GM12878 (cell line): ENCODE results near the gene PDE7B. TPM values are rescaled to one million over a fixed set of nuclear protein-coding genes. Genes with fewer than 3 reads are reported as not detected.

Experiments
- ATAC-seq: fragments of 200-7000 bp; cut with Tn5 transposase; 3 replicates; pipeline ENCODE4 v1.9.1; 2020; ENCODE audit warnings: mild to moderate bottlenecking, moderate library complexity
- BruUV-seq: library from RNA; stranded (reverse); fragments of 400-500 nt; replicated peaks from 2 replicates; lab custom pipeline; 2021; lab: Mats Ljungman, UMichigan
- CTCF ChIA-PET: fragments of 300-600 bp; sonication (Branson Sonifier 250); formaldehyde crosslinking; extraction: SDS; loops from one replicate; lab custom pipeline; 2021; ENCODE audit warnings: inconsistent platforms; lab: Yijun Ruan, JAX
- POLR2A ChIA-PET: fragments of 350-600 bp; formaldehyde crosslinking; extraction: SDS; loops from one replicate; lab custom pipeline; 2021; ENCODE audit warnings: inconsistent platforms; lab: Charles Lee
- RAD21 ChIA-PET: fragments of 300-600 bp; sonication (Branson Sonifier 250); formaldehyde crosslinking; loops from one replicate; lab custom pipeline; 2023; ENCODE audit warnings: antibody characterized with exemption; ENCODE audit not compliant: unreplicated experiment; lab: Charles Lee
- SMC1A ChIA-PET: fragments of 300-600 bp; sonication (Branson Sonifier 250); formaldehyde crosslinking; loops from one replicate; lab custom pipeline; 2023; ENCODE audit not compliant: unreplicated experiment, uncharacterized antibody; lab: Charles Lee
- DNase-seq: peaks from one replicate; pipeline ENCODE4 v3.0.0-alpha.2; 2011; ENCODE audit warnings: low read depth, low spot score
- FAIRE-seq: peaks from 3 replicates; lab custom pipeline; 2011; peaks lifted over from hg19 to GRCh38; lab: Jason Lieb, UNC
- H2AFZ ChIP-seq: 2 replicates; pipeline ENCODE4 v1.6.0; 2011; ENCODE audit warnings: low read depth, low read length, control low read depth; ENCODE audit not compliant: control insufficient read depth
- H3K27ac ChIP-seq: 2 replicates; pipeline ENCODE4 v1.5.1; 2011; ENCODE audit warnings: control low read depth; ENCODE audit not compliant: control insufficient read depth, insufficient read depth
- H3K27me3 ChIP-seq, 2 experiments: replicated peaks in 1 of 2; 2 replicates each; pipeline versions ENCODE4 v1.6.0 to v1.6.1; 2011; ENCODE audit warnings: low read length in 1 of 2; ENCODE audit not compliant: control insufficient read depth in 2 of 2, insufficient read depth in 2 of 2
- H3K36me3 ChIP-seq, 2 experiments: 2 replicates each; pipeline ENCODE4 v1.5.1; 2011; ENCODE audit warnings: low read length in 1 of 2; ENCODE audit not compliant: control insufficient read depth in 2 of 2, insufficient read depth in 2 of 2
- H3K4me1 ChIP-seq: 2 replicates; pipeline ENCODE4 v1.6.1; 2011; ENCODE audit warnings: mild to moderate bottlenecking, low read length, moderate library complexity, mixed read lengths; ENCODE audit not compliant: control insufficient read depth, insufficient read depth
- H3K4me2 ChIP-seq: 2 replicates; pipeline ENCODE4 v1.6.0; 2011; ENCODE audit warnings: control low read depth; ENCODE audit not compliant: control insufficient read depth, insufficient read depth
- H3K4me3 ChIP-seq: fragments of 200-600 bp; sonication (generic); 2 replicates; pipeline ENCODE4 v1.5.1; 2016
- H3K79me2 ChIP-seq: 2 replicates; pipeline ENCODE4 v1.6.0; 2011; ENCODE audit warnings: low read length; ENCODE audit not compliant: control insufficient read depth, insufficient read depth
- H3K9ac ChIP-seq: 2 replicates; pipeline ENCODE4 v1.8.0; 2011; ENCODE audit warnings: low read length, control low read depth, mixed read lengths; ENCODE audit not compliant: control insufficient read depth, insufficient read depth
- H3K9me3 ChIP-seq: replicated peaks from 3 replicates; pipeline ENCODE4 v1.5.1; 2011; ENCODE audit warnings: mild to moderate bottlenecking, low read length; ENCODE audit not compliant: control insufficient read depth, insufficient read depth
- H4K20me1 ChIP-seq: 2 replicates; pipeline ENCODE4 v1.6.0; 2011; ENCODE audit not compliant: control insufficient read depth, insufficient read depth
- ATF2 ChIP-seq: IDR thresholded peaks from 2 replicates; pipeline ENCODE4 v1.6.1; 2012; ENCODE audit warnings: low read length, inconsistent platforms
- IRF4 ChIP-seq: IDR thresholded peaks from 2 replicates; pipeline ENCODE4 v1.6.1; 2011; ENCODE audit warnings: low read depth, low read length
- MTA2 ChIP-seq: fragments of 450-650 bp; IDR thresholded peaks from 2 replicates; pipeline ENCODE4 v1.6.1; 2016; ENCODE audit warnings: low read depth, mild to moderate bottlenecking, moderate library complexity
- NR2C2 ChIP-seq: IDR thresholded peaks from 2 replicates; pipeline ENCODE4 v1.6.1; 2011; ENCODE audit warnings: borderline replicate concordance, low read depth; ENCODE audit not compliant: control insufficient read depth, insufficient read length
- PBX3 ChIP-seq: IDR thresholded peaks from 2 replicates; pipeline ENCODE4 v1.6.1; 2011; ENCODE audit warnings: mild to moderate bottlenecking, low read depth, low read length, moderate library complexity; ENCODE audit not compliant: insufficient replicate concordance
- PKNOX1 ChIP-seq: fragments of 450-650 bp; IDR thresholded peaks from 2 replicates; pipeline ENCODE4 v1.6.1; 2016; ENCODE audit warnings: mild to moderate bottlenecking
- PML ChIP-seq: IDR thresholded peaks from 2 replicates; pipeline ENCODE4 v1.6.1; 2012; ENCODE audit warnings: low read length, inconsistent platforms
- REST ChIP-seq: IDR thresholded peaks from 2 replicates; pipeline ENCODE4 v1.6.1; 2012; ENCODE audit warnings: mild to moderate bottlenecking, low read depth, low read length
- SMARCA5 ChIP-seq: fragments of 450-650 bp; IDR thresholded peaks from 2 replicates; pipeline ENCODE4 v1.6.1; 2017; ENCODE audit warnings: mild to moderate bottlenecking
- SREBF1 ChIP-seq: IDR thresholded peaks from 2 replicates; pipeline ENCODE4 v1.6.1; 2012; ENCODE audit warnings: mild to moderate bottlenecking, low read length
- USF2 ChIP-seq: IDR thresholded peaks from 2 replicates; pipeline ENCODE4 v1.6.1; 2011; ENCODE audit warnings: low read depth, low read length, improper control_type of control experiment, borderline replicate concordance
- ZBED1 ChIP-seq: IDR thresholded peaks from 2 replicates; pipeline ENCODE4 v1.6.1; 2016; ENCODE audit warnings: borderline replicate concordance
- WGBS: methylation state at CpG from one replicate; pipeline ENCODE4 v1.1.6; 2016; ENCODE audit warnings: low lambda C conversion rate; ENCODE audit not compliant: insufficient replicate concordance, insufficient coverage; ENCODE audit errors: missing lambda C conversion rate; 5-methylcytosine and 5-hydroxymethylcytosine counted together
- in situ Hi-C: fragments of 300-500 bp; cut with MboI; formaldehyde crosslinking; loops from 9 replicates; pipeline ENCODE4 v1.14.3; 2018; ENCODE audit warnings: mixed read lengths
- intact Hi-C: fragments of 100-400 bp; cut with micrococcal nuclease; formaldehyde crosslinking; loops from one replicate; pipeline ENCODE4 v1.14.2; 2022; ENCODE audit not compliant: unreplicated experiment
- polyA plus RNA-seq, 11 experiments: library from polyadenylated mRNA; depleted of rRNA in 4 of 11; unstranded in 6 of 11; stranded (reverse) in 5 of 11; fragments of >200 nt; fragmentation: Nextera tagmentation in 4 of 11; fragmentation: Illumina TruSeq in 1 of 11; extraction: Ambion mirVana in 4 of 11; extraction: Trizol in 1 of 11; gene quantifications; 1 replicate in 1 of 11; 2 replicates in 10 of 11; pipeline versions ENCODE4 v1.2.1 to v1.2.3, GENCODE V29; 2011 to 2016; ENCODE audit warnings: inconsistent platforms in 2 of 11, missing spikeins in 2 of 11, low read depth in 1 of 11
- total RNA-seq, 4 experiments: library from RNA; depleted of rRNA in 3 of 4; stranded (reverse); fragments of >200 nt in 3 of 4; fragmentation: Illumina TruSeq in 1 of 4; extraction: Trizol in 1 of 4; gene quantifications; 2 replicates each; pipeline versions ENCODE4 v1.2.1 to v1.2.3, GENCODE V29; 2013 to 2021

PDE7B gene
- total and polyA plus RNA-seq, 10 of the 15 experiments (the other 5 are each of a cell fraction or from before 2014, with no cell fraction given): not detected

GRCh38 chr6:136136274-136136673 lies 284.8 kb downstream of the PDE7B start (continued):
- TF ChIP-seq USF2 (no peak), ZBED1 (no peak), IRF4 (no peak), ATF2 (no peak), MTA2 (no peak), SREBF1 (no peak), SMARCA5 (no peak)
- TF ChIP-seq, all 136 proteins: peak for 0

GRCh38 chr6:136137008-136137692 lies 285.6 kb downstream of the PDE7B start:
- Histone ChIP-seq H4K20me1 (no peaks in the 10 kb centered on the region), H3K4me3 (no peak overlapping the region), H3K36me3 (no peaks in the 10 kb centered on the region), H3K79me2 (no peaks in the 10 kb centered on the region), H3K4me2 (no peak overlapping the region), H3K27ac (no peak overlapping the region), H3K9ac (no peak overlapping the region), H3K4me1 (no peaks in the 10 kb centered on the region), H3K9me3 (no peaks in the 10 kb centered on the region), H3K27me3 (no peaks in the 10 kb centered on the region), H2AFZ (no peak overlapping the region)
- ChIA-PET POLR2A (no interaction called here), CTCF (no interaction called here), RAD21 (no interaction called here), SMC1A (interaction anchor here (0.5 kb wide), 1 partner anchor 1831 kb away, joined by 3 read pairs; no protein-coding TSS in a partner anchor)
- no peak for DNase-seq
- no TSS peak for BruUV-seq
- no peak for ATAC-seq
- FAIRE-seq: no peak
- intact Hi-C loops (no loop called here), in situ Hi-C loops (no loop called here)
- WGBS: 13% methylated on average over 3 of the region's 3 CpGs
- no peak for TF ChIP-seq NR2C2
- TF ChIP-seq PKNOX1: no peak
- TF ChIP-seq REST: no peak
- TF ChIP-seq PBX3: no peak
- TF ChIP-seq PML: no peak
